Adipocyte (in vitro differentiated cells): ENCODE measurements around the gene DIAPH2.

ENCODE experiments used
- DNase-seq: peaks from one replicate; pipeline ENCODE4 v3.0.0-alpha.2; 2015; ENCODE audit warnings: low read depth
- H3K27me3 ChIP-seq: replicated peaks from 2 replicates; pipeline ENCODE4 v1.7.0; 2013; ENCODE audit warnings: mild to moderate bottlenecking, low read length, moderate library complexity; ENCODE audit not compliant: control insufficient read depth, insufficient read depth
- H3K36me3 ChIP-seq: 2 replicates; pipeline ENCODE4 v1.7.0; 2013; ENCODE audit warnings: low read length, mild to moderate bottlenecking, moderate library complexity; ENCODE audit not compliant: control insufficient read depth, insufficient read depth, severe bottlenecking
- H3K4me1 ChIP-seq: 2 replicates; pipeline ENCODE4 v1.7.0; 2013; ENCODE audit warnings: mild to moderate bottlenecking, low read length, moderate library complexity; ENCODE audit not compliant: control insufficient read depth, insufficient read depth
- H3K4me3 ChIP-seq: 2 replicates; pipeline ENCODE4 v1.7.0; 2013; ENCODE audit warnings: mild to moderate bottlenecking, low read length, moderate library complexity
- H3K9ac ChIP-seq: 2 replicates; pipeline ENCODE4 v1.7.0; 2013; ENCODE audit warnings: mild to moderate bottlenecking, low read length, moderate library complexity
- H3K9me3 ChIP-seq: 2 replicates; pipeline ENCODE4 v1.7.0; 2013; ENCODE audit warnings: mild to moderate bottlenecking, low read length, moderate library complexity; ENCODE audit not compliant: control insufficient read depth

The DIAPH2 gene

DNA sequence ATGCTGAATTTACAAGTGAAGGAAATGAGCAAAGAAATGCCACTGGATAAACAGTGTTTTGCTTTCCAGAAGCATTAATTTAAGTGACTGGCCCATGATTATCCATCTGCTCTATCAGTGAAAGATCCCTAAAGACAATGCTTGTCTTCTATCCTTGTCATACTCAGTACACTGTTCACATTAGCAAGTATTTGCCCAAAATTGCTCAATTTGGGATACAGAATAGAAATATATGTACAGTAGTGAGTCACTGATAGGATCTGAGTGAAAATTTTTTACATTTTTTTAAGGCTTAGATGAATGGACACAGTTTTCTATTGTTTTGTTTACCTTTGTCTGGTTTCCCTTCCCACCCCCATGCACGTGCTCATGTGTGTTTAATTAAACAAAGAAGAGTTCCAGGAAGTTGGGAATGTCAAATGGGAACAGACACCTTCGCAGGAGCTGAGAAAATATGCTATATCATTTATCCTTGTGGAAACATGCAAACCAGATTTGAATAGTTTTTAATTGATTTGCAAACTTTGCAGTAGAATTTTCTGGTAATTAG lies 855.4 kb downstream of the DIAPH2 start:
- H3K9ac ChIP-seq = no peak overlapping the region
- peak; percentile 32 for DNase-seq
- no peak overlapping the region for H3K4me3 ChIP-seq
- no peaks in the 10 kb centered on the region for H3K36me3 ChIP-seq
- H3K4me1 ChIP-seq = no peaks in the 10 kb centered on the region
- H3K27me3 ChIP-seq = no peaks in the 10 kb centered on the region
- no peaks in the 10 kb centered on the region for H3K9me3 ChIP-seq

DNA sequence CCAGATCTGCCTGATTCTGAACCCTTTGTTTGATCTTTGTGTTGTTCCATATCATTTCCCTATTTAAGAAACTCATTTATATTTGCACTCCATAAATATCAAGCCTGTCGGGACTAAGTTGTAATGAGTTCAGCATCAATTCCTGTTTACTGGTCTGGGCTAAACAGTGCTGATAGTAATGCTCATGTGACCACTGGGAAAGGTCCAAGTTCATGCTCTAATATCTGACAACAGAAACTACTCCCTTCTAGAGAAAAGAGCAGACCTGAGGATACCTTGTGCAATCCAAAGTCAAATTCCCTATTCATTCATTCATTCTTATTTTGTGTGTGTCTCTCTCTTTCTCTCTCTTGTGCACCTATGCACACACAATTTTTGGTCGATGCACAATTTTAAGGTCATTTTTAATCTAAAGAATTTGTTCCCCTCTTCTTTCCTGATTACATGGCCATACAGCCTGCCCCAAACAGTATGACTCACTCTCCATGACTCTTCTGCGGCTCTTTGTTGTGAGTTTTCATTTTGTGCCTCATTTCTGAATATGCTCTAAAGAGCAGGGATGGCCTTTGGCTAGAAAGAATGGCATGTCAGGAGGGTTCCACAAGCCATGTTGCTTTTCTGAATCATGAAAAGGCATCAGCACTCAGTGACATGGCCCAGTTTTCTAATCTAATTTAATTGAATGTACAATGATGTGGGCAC lies 863.4 kb downstream of the DIAPH2 start:
- Histone ChIP-seq H3K4me3 (no peak overlapping the region), H3K36me3 (no peaks in the 10 kb centered on the region), H3K9me3 (no peaks in the 10 kb centered on the region), H3K27me3 (no peaks in the 10 kb centered on the region), H3K9ac (no peak overlapping the region), H3K4me1 (no peaks in the 10 kb centered on the region)
- DNase-seq = peak; percentile 25

- Histone ChIP-seq H3K9ac (no peak overlapping the region), H3K27me3 (peaks cover 7% of the 10 kb centered on the region), H3K4me1 (no peaks in the 10 kb centered on the region), H3K9me3 (no peaks in the 10 kb centered on the region), H3K4me3 (no peak overlapping the region), H3K36me3 (no peaks in the 10 kb centered on the region)
- no peak for DNase-seq
Measured at GRCh38 chrX:97551821-97552220, 867.2 kb downstream of the DIAPH2 start.

GRCh38 chrX:97553833-97554232 lies 869.2 kb downstream of the DIAPH2 start:
- Histone ChIP-seq H3K9ac (no peak overlapping the region), H3K27me3 (peaks cover 7% of the 10 kb centered on the region), H3K4me1 (no peaks in the 10 kb centered on the region), H3K9me3 (no peaks in the 10 kb centered on the region), H3K4me3 (no peak overlapping the region), H3K36me3 (no peaks in the 10 kb centered on the region)
- DNase-seq = no peak

DNA sequence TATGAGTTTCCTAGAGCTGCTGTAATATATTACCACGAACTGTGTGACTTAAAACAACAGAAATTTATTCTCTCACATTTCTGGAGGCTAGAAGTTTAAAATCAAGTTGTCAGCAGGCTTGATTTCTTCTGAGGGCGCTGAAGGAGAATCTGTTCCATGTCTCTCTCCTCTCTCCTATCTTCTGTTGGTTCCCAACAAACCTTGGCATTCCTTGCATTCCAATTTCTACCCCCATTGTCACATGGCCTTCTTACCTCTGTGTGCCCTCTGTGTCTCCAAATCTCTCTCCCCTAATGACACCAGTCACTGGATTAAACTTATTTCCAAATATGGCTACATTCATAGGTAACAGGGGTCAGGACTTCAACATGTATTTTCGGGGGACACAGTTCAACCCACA lies 871.7 kb downstream of the DIAPH2 start:
- Histone ChIP-seq H3K36me3 (no peaks in the 10 kb centered on the region), H3K4me3 (no peak overlapping the region), H3K9me3 (no peaks in the 10 kb centered on the region), H3K9ac (no peak overlapping the region), H3K4me1 (no peaks in the 10 kb centered on the region), H3K27me3 (peaks cover 7% of the 10 kb centered on the region)
- DNase-seq = no peak

DNA sequence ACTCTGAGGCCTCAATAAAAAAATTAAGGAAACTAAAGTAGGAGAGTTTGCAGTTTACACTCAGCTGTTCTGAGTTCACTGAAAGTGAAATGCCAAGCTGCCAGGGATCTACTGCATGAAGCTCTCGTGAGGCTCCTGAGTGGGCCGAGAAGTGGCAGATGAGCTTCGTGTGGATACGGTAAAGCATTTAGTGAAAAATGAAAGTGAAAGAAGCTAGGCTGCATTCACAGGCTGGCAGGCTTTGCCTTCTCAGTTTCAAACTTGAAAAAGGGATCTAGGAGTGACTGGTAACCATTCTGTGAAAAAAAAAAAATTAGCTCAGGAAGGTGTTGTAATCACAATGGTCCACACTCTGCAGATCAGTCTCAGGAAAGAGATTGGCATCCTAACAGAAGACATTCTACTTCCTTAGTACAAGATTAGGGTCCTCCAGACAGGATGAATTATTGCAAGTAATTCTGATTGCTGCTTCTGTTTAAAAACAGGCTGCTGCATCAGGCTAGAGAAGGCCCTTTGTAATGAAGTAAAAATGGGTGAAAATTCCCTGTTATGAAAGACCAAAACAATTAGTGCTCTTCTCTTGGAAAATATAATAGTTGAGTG lies 879.0 kb downstream of the DIAPH2 start:
- Histone ChIP-seq H3K36me3 (no peaks in the 10 kb centered on the region), H3K9ac (peak overlapping the region; percentile 70), H3K4me1 (peaks cover 7% of the 10 kb centered on the region), H3K9me3 (no peaks in the 10 kb centered on the region), H3K27me3 (no peaks in the 10 kb centered on the region), H3K4me3 (peak overlapping the region; percentile 70)
- DNase-seq = peak; percentile 80

DNA sequence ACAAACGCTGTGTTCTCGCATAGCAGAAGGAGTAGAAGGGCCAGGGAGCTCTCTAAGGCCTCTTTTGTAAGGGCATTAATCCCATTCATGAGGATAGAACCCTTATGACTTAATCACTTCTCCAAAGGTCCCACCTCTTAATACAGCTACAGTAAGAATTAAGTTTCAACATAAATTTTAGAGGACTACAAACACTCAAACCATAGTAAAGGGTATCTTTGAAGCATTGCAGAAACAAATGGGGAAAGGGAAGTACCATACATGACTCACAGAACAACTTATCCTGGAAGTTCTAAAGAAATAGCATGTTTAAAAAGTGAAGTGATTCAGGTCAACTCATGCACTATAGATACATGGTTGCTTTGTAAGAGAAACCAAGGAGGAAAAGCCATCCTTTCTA lies 879.9 kb downstream of the DIAPH2 start:
- H3K36me3 ChIP-seq = no peaks in the 10 kb centered on the region
- DNase-seq = peak; percentile 1
- H3K27me3 ChIP-seq = no peaks in the 10 kb centered on the region
- H3K9me3 ChIP-seq = no peaks in the 10 kb centered on the region
- no peak overlapping the region for H3K4me3 ChIP-seq
- H3K4me1 ChIP-seq = peaks cover 7% of the 10 kb centered on the region
- H3K9ac ChIP-seq = no peak overlapping the region

DNA sequence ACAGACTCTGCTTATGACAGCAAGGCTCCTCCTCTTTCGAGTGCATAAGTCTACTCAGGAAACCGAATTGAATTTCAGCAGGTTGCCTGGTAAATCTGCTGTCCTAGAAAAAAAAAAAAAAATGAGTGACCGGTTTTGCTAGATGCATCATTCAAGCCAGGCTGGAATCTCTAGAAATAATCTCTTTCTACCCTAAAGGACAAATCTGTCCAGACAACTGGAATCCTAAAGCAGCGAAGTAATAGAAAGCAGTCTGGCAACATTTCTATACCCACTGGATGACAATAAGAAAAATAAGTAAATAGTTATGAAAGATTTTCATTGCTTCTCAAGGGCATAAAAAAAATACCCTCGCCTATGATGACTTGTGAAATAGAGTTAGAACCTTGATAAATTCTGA lies 902.5 kb downstream of the DIAPH2 start:
- no peaks in the 10 kb centered on the region for H3K4me1 ChIP-seq
- no peak overlapping the region for H3K9ac ChIP-seq
- DNase-seq = no peak
- no peak overlapping the region for H3K4me3 ChIP-seq
- no peaks in the 10 kb centered on the region for H3K27me3 ChIP-seq
- no peaks in the 10 kb centered on the region for H3K9me3 ChIP-seq
- H3K36me3 ChIP-seq = no peaks in the 10 kb centered on the region

DNA sequence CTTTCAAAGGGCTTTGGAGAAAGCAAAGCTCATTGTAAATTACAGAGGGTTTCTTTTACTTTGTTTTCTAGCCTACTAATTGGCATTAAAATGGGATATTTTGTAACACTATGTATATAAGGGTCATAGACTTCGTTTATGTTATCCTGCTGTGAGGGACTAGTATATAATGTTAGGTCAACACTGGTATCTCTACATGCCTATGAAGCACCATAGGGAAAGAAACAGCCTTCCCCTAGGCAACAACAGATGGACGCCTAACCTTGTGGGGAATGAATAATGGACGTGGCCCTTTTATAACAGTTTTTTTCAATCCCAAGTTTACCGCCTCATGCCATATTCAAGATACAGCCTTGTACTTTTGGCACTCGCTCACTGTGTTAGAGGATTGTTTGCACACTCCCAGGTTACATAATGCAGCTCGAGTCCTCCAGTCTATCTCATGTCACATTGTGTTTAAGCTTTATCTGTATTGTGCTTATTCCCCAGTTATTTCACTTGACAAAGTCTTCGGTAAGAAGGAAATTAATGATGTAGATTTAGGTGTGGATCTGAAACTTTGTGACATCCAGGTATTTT lies 910.1 kb downstream of the DIAPH2 start:
- Histone ChIP-seq H3K4me3 (no peak overlapping the region), H3K36me3 (no peaks in the 10 kb centered on the region), H3K27me3 (no peaks in the 10 kb centered on the region), H3K4me1 (no peaks in the 10 kb centered on the region), H3K9me3 (no peaks in the 10 kb centered on the region), H3K9ac (no peak overlapping the region)
- DNase-seq = no peak

DNA sequence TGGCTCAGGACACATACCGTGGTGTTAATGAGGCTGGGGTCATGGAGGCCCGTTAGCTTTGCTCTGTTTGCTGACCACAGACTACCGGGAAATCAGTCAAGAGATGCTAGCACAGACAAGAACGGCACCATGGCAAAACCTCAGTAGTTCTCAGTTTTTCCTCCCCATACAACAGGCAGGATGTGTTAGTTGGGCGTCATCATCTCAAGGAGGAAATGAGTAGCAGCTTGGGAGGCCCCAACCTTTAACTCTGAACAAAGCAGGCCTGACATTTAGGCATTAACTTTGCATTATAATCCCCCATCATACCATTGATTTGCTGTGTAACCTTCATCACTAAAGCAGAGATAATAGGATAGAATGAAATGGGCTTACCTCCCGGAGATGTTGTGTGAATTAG lies 913.3 kb downstream of the DIAPH2 start:
- no peak for DNase-seq
- Histone ChIP-seq H3K9ac (no peak overlapping the region), H3K27me3 (no peaks in the 10 kb centered on the region), H3K4me3 (no peak overlapping the region), H3K36me3 (no peaks in the 10 kb centered on the region), H3K9me3 (no peaks in the 10 kb centered on the region), H3K4me1 (no peaks in the 10 kb centered on the region)

- Histone ChIP-seq H3K4me1 (no peaks in the 10 kb centered on the region), H3K9ac (no peak overlapping the region), H3K27me3 (no peaks in the 10 kb centered on the region), H3K9me3 (no peaks in the 10 kb centered on the region), H3K4me3 (no peak overlapping the region), H3K36me3 (no peaks in the 10 kb centered on the region)
- DNase-seq = no peak
Measured at GRCh38 chrX:97602465-97603258, 918.0 kb downstream of the DIAPH2 start.
